ENCODE measurements around the gene CDK6.

- TF ChIP-seq ZNF384 (IDR thresholded peaks at IDR 0.05) (no peak), L3MBTL2 (conservative IDR thresholded peaks at IDR 0.05) (no peak), BHLHE40 (IDR thresholded peaks at IDR 0.05; ENCODE audit: borderline replicate concordance) (no peak), SUZ12 (IDR thresholded peaks at IDR 0.05) (no peak), ELF4 (IDR thresholded peaks at IDR 0.05) (no peak), TARDBP (IDR thresholded peaks at IDR 0.05) (no peak), FOXM1 (IDR thresholded peaks at IDR 0.05; ENCODE audit: borderline replicate concordance) (no peak), SP1 (IDR thresholded peaks at IDR 0.05) (no peak)
Measured at GRCh38 chr7:92722541-92722940, 113.8 kb downstream of the CDK6 start.
